OCI-LY7 (cell line): ENCODE measurements around the gene NCAM2. TPM values are rescaled to one million over a fixed set of nuclear protein-coding genes. Genes with fewer than 3 reads are reported as not detected.

ENCODE experiments used
- BruUV-seq: library from RNA; stranded (reverse); fragments of 400-500 nt; replicated peaks from 2 replicates; lab custom pipeline; 2021; lab: Mats Ljungman, UMichigan
- CTCF ChIA-PET: fragments of 300-600 bp; sonication (Branson Sonifier 250); formaldehyde crosslinking; loops from one replicate; lab custom pipeline; 2022; ENCODE audit warnings: antibody characterized with exemption; ENCODE audit not compliant: unreplicated experiment; lab: Charles Lee
- POLR2A ChIA-PET: fragments of 300-600 bp; sonication (Branson Sonifier 250); formaldehyde crosslinking; loops from one replicate; lab custom pipeline; 2022; ENCODE audit warnings: antibody characterized with exemption; lab: Charles Lee
- DNase-seq: peaks from one replicate; pipeline ENCODE4 v3.0.0-alpha.2; 2015; ENCODE audit warnings: low spot score
- H2AFZ ChIP-seq: fragments of 200-600 bp; sonication (generic), shearing (Covaris generic); 2 replicates; pipeline ENCODE4 v1.6.1; 2014; ENCODE audit warnings: mild to moderate bottlenecking, antibody characterized with exemption, low read length, moderate library complexity
- H3K27ac ChIP-seq: fragments of 200-600 bp; sonication (generic); 2 replicates; pipeline ENCODE4 v1.5.1; 2014; ENCODE audit warnings: mixed run types, low read depth, mild to moderate bottlenecking, moderate library complexity, low read length, inconsistent platforms; ENCODE audit not compliant: poor library complexity, severe bottlenecking
- H3K36me3 ChIP-seq: fragments of 200-600 bp; sonication (generic); 2 replicates; pipeline ENCODE4 v1.6.1; 2014; ENCODE audit warnings: mild to moderate bottlenecking, antibody characterized with exemption, low read length, moderate library complexity, mixed read lengths; ENCODE audit not compliant: insufficient read depth
- H3K4me1 ChIP-seq: fragments of 200-600 bp; sonication (generic); 2 replicates; pipeline ENCODE4 v1.5.1; 2014; ENCODE audit warnings: mild to moderate bottlenecking, low read length; ENCODE audit not compliant: insufficient read depth, poor library complexity, severe bottlenecking
- H3K4me2 ChIP-seq: fragments of 200-600 bp; sonication (generic); 2 replicates; pipeline ENCODE4 v1.6.1; 2014; ENCODE audit warnings: mild to moderate bottlenecking, low read length
- H3K4me3 ChIP-seq: fragments of 200-600 bp; sonication (generic); 2 replicates; pipeline ENCODE4 v1.5.1; 2014; ENCODE audit warnings: mild to moderate bottlenecking, low read depth, low read length; ENCODE audit not compliant: poor library complexity, severe bottlenecking
- H3K79me2 ChIP-seq: fragments of 200-600 bp; sonication (generic); 2 replicates; pipeline ENCODE4 v1.6.1; 2016; ENCODE audit warnings: low read depth, mild to moderate bottlenecking, low read length, moderate library complexity, mixed read lengths; ENCODE audit not compliant: insufficient read depth
- H3K9me2 ChIP-seq: fragments of 200-600 bp; sonication (generic); 2 replicates; pipeline ENCODE4 v1.6.1; 2016; ENCODE audit warnings: mild to moderate bottlenecking, low read length, mixed read lengths; ENCODE audit not compliant: insufficient read depth
- H3K9me3 ChIP-seq: fragments of 200-600 bp; sonication (generic); 2 replicates; pipeline ENCODE4 v1.6.1; 2014; ENCODE audit warnings: mild to moderate bottlenecking, mixed run types, low read length, mixed read lengths
- H4K20me1 ChIP-seq: fragments of 200-600 bp; sonication (generic); 2 replicates; pipeline ENCODE4 v1.6.1; 2014; ENCODE audit warnings: mild to moderate bottlenecking, antibody characterized with exemption, low read length, moderate library complexity, mixed read lengths; ENCODE audit not compliant: insufficient read depth
- EZH2phosphoT487 ChIP-seq: fragments of 200-600 bp; sonication (generic); IDR thresholded peaks from 2 replicates; pipeline ENCODE4 v1.6.1; 2018; ENCODE audit warnings: low read depth, borderline replicate concordance, mild to moderate bottlenecking, mixed run types, antibody characterized with exemption, low read length, moderate library complexity, mixed read lengths
- intact Hi-C: fragments of 100-400 bp; cut with micrococcal nuclease; formaldehyde crosslinking; loops from one replicate; pipeline ENCODE4 v1.10.0; 2022; ENCODE audit not compliant: unreplicated experiment
- total RNA-seq, 2 experiments: library from RNA; depleted of rRNA in 1 of 2; stranded (reverse); fragments of >200 nt in 1 of 2; shearing (Covaris generic) in 1 of 2; gene quantifications; 2 replicates each; pipeline ENCODE4 v1.2.3, GENCODE V29; 2014 to 2022
- TF ChIP-seq, protein P1 (sequence below): fragments of 200-600 bp; sonication (generic); conservative IDR thresholded peaks from 2 replicates; pipeline ENCODE4 v1.5.1; 2014; ENCODE audit warnings: mild to moderate bottlenecking, antibody characterized with exemption, low read length, moderate library complexity, mixed read lengths

Gene NCAM2
- total RNA-seq, 2 experiments from 2014 or later = not detected

DNA sequence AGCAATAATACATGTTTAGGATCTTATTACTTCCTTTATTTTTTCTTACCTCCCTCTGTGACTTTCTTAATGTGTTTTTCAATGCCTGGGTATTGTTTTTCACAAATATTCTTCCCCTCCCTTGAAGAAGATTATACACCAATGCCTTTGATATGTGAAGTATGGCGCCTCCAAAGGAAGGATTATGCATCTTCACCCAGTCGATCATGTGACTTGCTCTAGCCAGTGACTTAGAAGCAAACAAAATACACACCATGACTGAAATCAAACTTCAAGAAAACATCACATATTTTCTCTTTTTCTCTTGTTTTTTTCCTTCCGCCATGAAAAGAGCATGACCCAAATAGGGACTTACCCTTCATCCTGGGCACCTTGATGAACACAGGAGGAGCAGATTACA is 297.1 kb downstream of the NCAM2 start:
- H3K9me2 ChIP-seq = no peaks in the 10 kb centered on the region
- ChIA-PET CTCF (no interaction called here), POLR2A (no interaction called here)
- no peak for DNase-seq
- TF ChIP-seq EZH2phosphoT487 = no peak
- TF ChIP-seq, protein P1, sequence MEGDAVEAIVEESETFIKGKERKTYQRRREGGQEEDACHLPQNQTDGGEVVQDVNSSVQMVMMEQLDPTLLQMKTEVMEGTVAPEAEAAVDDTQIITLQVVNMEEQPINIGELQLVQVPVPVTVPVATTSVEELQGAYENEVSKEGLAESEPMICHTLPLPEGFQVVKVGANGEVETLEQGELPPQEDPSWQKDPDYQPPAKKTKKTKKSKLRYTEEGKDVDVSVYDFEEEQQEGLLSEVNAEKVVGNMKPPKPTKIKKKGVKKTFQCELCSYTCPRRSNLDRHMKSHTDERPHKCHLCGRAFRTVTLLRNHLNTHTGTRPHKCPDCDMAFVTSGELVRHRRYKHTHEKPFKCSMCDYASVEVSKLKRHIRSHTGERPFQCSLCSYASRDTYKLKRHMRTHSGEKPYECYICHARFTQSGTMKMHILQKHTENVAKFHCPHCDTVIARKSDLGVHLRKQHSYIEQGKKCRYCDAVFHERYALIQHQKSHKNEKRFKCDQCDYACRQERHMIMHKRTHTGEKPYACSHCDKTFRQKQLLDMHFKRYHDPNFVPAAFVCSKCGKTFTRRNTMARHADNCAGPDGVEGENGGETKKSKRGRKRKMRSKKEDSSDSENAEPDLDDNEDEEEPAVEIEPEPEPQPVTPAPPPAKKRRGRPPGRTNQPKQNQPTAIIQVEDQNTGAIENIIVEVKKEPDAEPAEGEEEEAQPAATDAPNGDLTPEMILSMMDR = peak; percentile 26; the same call in 1 of the 2 replicates
- H2AFZ ChIP-seq = no peak overlapping the region
- BruUV-seq = no TSS peak
- intact Hi-C loops = no loop called here
- no peaks in the 10 kb centered on the region for H3K36me3 ChIP-seq
- peaks cover 18% of the 10 kb centered on the region; the same call in 1 of the 2 replicates for H3K9me3 ChIP-seq
- no peak overlapping the region for H3K4me2 ChIP-seq
- no peaks in the 10 kb centered on the region for H3K79me2 ChIP-seq
- H3K27ac ChIP-seq = no peak overlapping the region
- H3K4me1 ChIP-seq = no peaks in the 10 kb centered on the region
- H3K4me3 ChIP-seq = no peak overlapping the region
- no peaks in the 10 kb centered on the region for H4K20me1 ChIP-seq

GRCh38 chr21:21297211-21297610 is 299.0 kb downstream of the NCAM2 start:
- ChIA-PET CTCF (no interaction called here), POLR2A (no interaction called here)
- H2AFZ ChIP-seq = no peak overlapping the region
- TF ChIP-seq, protein P1 = no peak
- TF ChIP-seq EZH2phosphoT487 = no peak
- H3K4me3 ChIP-seq = no peak overlapping the region
- no peaks in the 10 kb centered on the region for H3K79me2 ChIP-seq
- H3K4me2 ChIP-seq = no peak overlapping the region
- BruUV-seq = no TSS peak
- H3K9me3 ChIP-seq = peaks cover 18% of the 10 kb centered on the region; the same call in 1 of the 2 replicates
- H3K9me2 ChIP-seq = no peaks in the 10 kb centered on the region
- H3K36me3 ChIP-seq = no peaks in the 10 kb centered on the region
- H3K27ac ChIP-seq = no peak overlapping the region
- DNase-seq = no peak
- intact Hi-C loops = no loop called here
- H4K20me1 ChIP-seq = no peaks in the 10 kb centered on the region
- no peaks in the 10 kb centered on the region for H3K4me1 ChIP-seq

- intact Hi-C loops = no loop called here
- no peaks in the 10 kb centered on the region for H3K4me1 ChIP-seq
Observed at GRCh38 chr21:21301013-21301412, 302.8 kb downstream of the NCAM2 start.

More at GRCh38 chr21:21301013-21301412, 302.8 kb downstream of the NCAM2 start:
- ChIA-PET POLR2A (no interaction called here), CTCF (no interaction called here)
- TF ChIP-seq EZH2phosphoT487 = no peak
- TF ChIP-seq, protein P1 = no peak
- no peaks in the 10 kb centered on the region for H3K79me2 ChIP-seq
- no peak overlapping the region for H3K27ac ChIP-seq
- H4K20me1 ChIP-seq = no peaks in the 10 kb centered on the region
- DNase-seq = no peak
- H3K4me2 ChIP-seq = no peak overlapping the region
- no peak overlapping the region for H2AFZ ChIP-seq
- no peaks in the 10 kb centered on the region for H3K36me3 ChIP-seq
- no peaks in the 10 kb centered on the region for H3K9me2 ChIP-seq
- BruUV-seq = no TSS peak
- H3K9me3 ChIP-seq = peaks cover 21% of the 10 kb centered on the region
- no peak overlapping the region for H3K4me3 ChIP-seq
